HepG2 (cell line): ENCODE results near the gene CST5. TPM values are rescaled to one million over a fixed set of nuclear protein-coding genes. Genes with fewer than 3 reads are reported as not detected.

Source experiments
- ATAC-seq: fragments of 200-7000 bp; cut with Tn5 transposase; 3 replicates; pipeline ENCODE4 v1.9.1; 2020; ENCODE audit warnings: mild to moderate bottlenecking, moderate library complexity
- BruUV-seq: library from RNA; stranded (reverse); fragments of 400-500 nt; replicated peaks from 2 replicates; lab custom pipeline; 2021; lab: Mats Ljungman, UMichigan
- CTCF ChIA-PET: fragments of 300-600 bp; formaldehyde crosslinking; extraction: SDS; loops from one replicate; lab custom pipeline; 2021; ENCODE audit warnings: low total read pairs, inconsistent platforms, low intra/inter-chr PET ratio; lab: Yijun Ruan, JAX
- POLR2A ChIA-PET: fragments of 350-600 bp; sonication (Branson Sonifier 250); formaldehyde crosslinking; loops from one replicate; lab custom pipeline; 2020; ENCODE audit warnings: antibody characterized with exemption, inconsistent platforms; lab: Yijun Ruan, JAX
- DNase-seq: peaks from one replicate; pipeline ENCODE4 v3.0.0-alpha.2; 2015; ENCODE audit warnings: low spot score
- FAIRE-seq: peaks from 3 replicates; lab custom pipeline; 2011; peaks lifted over from hg19 to GRCh38; lab: Jason Lieb, UNC
- H2AFZ ChIP-seq: one replicate; pipeline ENCODE4 v1.6.1; 2011; ENCODE audit warnings: low read length, inconsistent platforms
- H3K27ac ChIP-seq: fragments of 300-600 bp; 3 replicates; pipeline ENCODE4 v1.8.0; 2011; ENCODE audit warnings: mixed run types, mild to moderate bottlenecking, mixed read lengths, low read length, inconsistent platforms; ENCODE audit not compliant: insufficient read depth; ENCODE audit errors: extremely low read length
- H3K27me3 ChIP-seq, 2 experiments: fragments of 200-600 bp in 1 of 2; 2 replicates in 1 of 2; 3 replicates in 1 of 2; pipeline versions ENCODE4 v1.6.0 to v1.8.0; 2011; ENCODE audit warnings: low read length in 2 of 2, mild to moderate bottlenecking in 2 of 2, moderate library complexity in 2 of 2, inconsistent platforms in 1 of 2; ENCODE audit not compliant: insufficient read depth in 2 of 2, control insufficient read depth in 1 of 2
- H3K36me3 ChIP-seq, 2 experiments: fragments of 200-600 bp in 1 of 2; replicated peaks in 1 of 2; 2 replicates in 1 of 2; 3 replicates in 1 of 2; pipeline versions ENCODE4 v1.5.1 to v1.8.0; 2011; ENCODE audit warnings: low read length in 2 of 2, inconsistent platforms in 1 of 2; ENCODE audit not compliant: insufficient read depth in 2 of 2, control insufficient read depth in 1 of 2
- H3K4me1 ChIP-seq: 2 replicates; pipeline ENCODE4 v1.5.1; 2012; ENCODE audit warnings: low read length, inconsistent platforms; ENCODE audit not compliant: insufficient read depth
- H3K4me2 ChIP-seq: 2 replicates; pipeline ENCODE4 v1.6.0; 2011; ENCODE audit warnings: low read depth, low read length, inconsistent platforms
- H3K4me3 ChIP-seq, 3 experiments: fragments of 200-600 bp in 1 of 3; sonication (generic), shearing (Covaris generic) in 1 of 3; replicated peaks in 1 of 3; 2 replicates each; pipeline ENCODE4 v1.5.1; 2011 to 2016; ENCODE audit warnings: low read length in 3 of 3, inconsistent platforms in 2 of 3, low read depth in 2 of 3, mild to moderate bottlenecking in 2 of 3, control low read depth in 1 of 3, mixed read lengths in 1 of 3; ENCODE audit not compliant: insufficient read depth in 1 of 3
- H3K79me2 ChIP-seq: one replicate; pipeline ENCODE4 v1.6.1; 2011; ENCODE audit warnings: low read length, inconsistent platforms; ENCODE audit not compliant: insufficient read depth
- H3K9ac ChIP-seq: 2 replicates; pipeline ENCODE4 v1.6.0; 2011; ENCODE audit warnings: mild to moderate bottlenecking, low read depth, low read length, inconsistent platforms; ENCODE audit not compliant: insufficient read depth
- H3K9me3 ChIP-seq: 2 replicates; pipeline ENCODE4 v1.5.1; 2012; ENCODE audit warnings: mild to moderate bottlenecking, low read length
- H4K20me1 ChIP-seq: 2 replicates; pipeline ENCODE4 v1.6.0; 2011; ENCODE audit warnings: inconsistent platforms, mild to moderate bottlenecking, low read length, moderate library complexity; ENCODE audit not compliant: insufficient read depth
- ATF7 ChIP-seq, 2 experiments: fragments of 450-650 bp in 1 of 2; sonication (generic) in 1 of 2; formaldehyde crosslinking in 1 of 2; IDR thresholded peaks; 2 replicates each; pipeline versions ENCODE4 v1.4.0 to v1.6.1; 2016 to 2020; ENCODE audit warnings: antibody characterized with exemption in 1 of 2, mild to moderate bottlenecking in 1 of 2, missing genetic modification reagents in 1 of 2
- CREB1 ChIP-seq, 2 experiments: fragments of 450-650 bp in 1 of 2; IDR thresholded peaks; 2 replicates each; pipeline ENCODE4 v1.6.1; 2016 to 2017; ENCODE audit warnings: control low read depth in 1 of 2, mild to moderate bottlenecking in 1 of 2, missing compliant biosample characterization in 1 of 2, missing genetic modification characterization in 1 of 2
- TBP ChIP-seq: sonication (generic); formaldehyde crosslinking; IDR thresholded peaks from 2 replicates; pipeline ENCODE4 v1.5.0; 2020; ENCODE audit warnings: missing genetic modification reagents
- ZNF44 ChIP-seq: sonication (generic); formaldehyde crosslinking; IDR thresholded peaks from 2 replicates; pipeline ENCODE4 v1.5.1; 2020; ENCODE audit warnings: mild to moderate bottlenecking, missing genetic modification reagents
- ZNF678 ChIP-seq: sonication (generic); formaldehyde crosslinking; IDR thresholded peaks from 2 replicates; pipeline ENCODE4 v1.4.0; 2020; ENCODE audit warnings: mild to moderate bottlenecking, missing genetic modification reagents
- WGBS: methylation state at CpG from one replicate; pipeline ENCODE4 v1.1.6; 2017; ENCODE audit warnings: low lambda C conversion rate; 5-methylcytosine and 5-hydroxymethylcytosine counted together
- in situ Hi-C: cut with HindIII; loops from 2 replicates; pipeline ENCODE4 v1.10.0; 2017; ENCODE audit warnings: low pct_unique_long_range_greater_than_20kb; ENCODE audit not compliant: extremely low pct_ligation_motif_present
- intact Hi-C: fragments of 100-400 bp; cut with micrococcal nuclease; formaldehyde crosslinking; loops from one replicate; pipeline ENCODE4 v1.10.0; 2022; ENCODE audit not compliant: unreplicated experiment
- polyA plus RNA-seq, 8 experiments: library from polyadenylated mRNA; depleted of rRNA in 3 of 8; stranded (reverse) in 7 of 8; unstranded in 1 of 8; fragments of >200 nt; fragmentation: Illumina TruSeq in 4 of 8; extraction: Trizol in 4 of 8; gene quantifications; 2 replicates each; pipeline versions ENCODE4 v1.2.1 to v1.2.3, GENCODE V29; 2011 to 2016; ENCODE audit warnings: low read depth in 4 of 8, missing spikeins in 1 of 8, mixed read lengths in 1 of 8; ENCODE audit not compliant: insufficient read depth in 1 of 8
- total RNA-seq, 5 experiments: library from RNA; depleted of rRNA; stranded (reverse); fragments of >200 nt; fragmentation: Illumina TruSeq; extraction: Trizol; gene quantifications; 2 replicates each; pipeline ENCODE4 v1.2.3, GENCODE V29; 2016; ENCODE audit warnings: low read depth in 1 of 5
- TF ChIP-seq, protein P1 (sequence below): sonication (generic); formaldehyde crosslinking; IDR thresholded peaks from 2 replicates; pipeline ENCODE4 v1.8.0; 2022; ENCODE audit warnings: mild to moderate bottlenecking, missing genetic modification reagents, moderate library complexity
- TF ChIP-seq, protein P2 (sequence below): sonication (generic); formaldehyde crosslinking; IDR thresholded peaks from 2 replicates; pipeline ENCODE4 v1.4.0; 2020; ENCODE audit warnings: mild to moderate bottlenecking, missing genetic modification reagents

The CST5 gene
- total and polyA plus RNA-seq, 2 of the 13 experiments (the other 11 are each of a cell fraction or from before 2014, with no cell fraction given), result 0.16 TPM; not detected in 1

DNA sequence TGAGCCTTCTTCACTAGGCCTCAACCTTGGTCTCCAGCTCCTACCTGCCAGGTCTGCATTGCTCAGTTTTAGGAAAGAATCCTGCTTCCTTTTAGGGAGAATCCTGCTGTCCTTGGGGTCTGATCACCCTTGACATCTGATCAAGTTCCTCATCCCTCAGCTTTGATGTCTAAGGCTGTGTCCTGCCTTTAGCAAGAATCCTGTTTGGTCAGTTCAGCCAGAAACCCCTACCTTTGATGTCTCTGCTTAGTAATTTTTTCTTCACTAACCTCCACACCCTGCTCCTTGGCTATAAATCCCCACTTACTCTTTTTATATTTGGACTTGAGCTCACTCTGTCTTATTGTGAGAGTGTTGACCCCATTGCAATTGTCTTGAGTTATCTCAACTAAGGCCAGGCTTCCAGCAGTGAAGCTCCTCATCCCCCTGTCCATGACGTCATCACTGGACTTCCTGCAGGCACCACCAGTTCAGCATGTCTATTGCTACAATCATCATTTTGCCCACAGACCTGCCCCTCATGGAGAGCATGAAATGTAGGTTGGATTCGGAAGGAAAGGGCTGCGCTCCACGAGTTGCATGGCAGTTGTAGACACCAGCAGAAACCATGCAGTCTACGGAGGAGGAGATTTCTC, 4.7 kb upstream of the CST5 start:
- Histone ChIP-seq H3K9ac (no peak overlapping the region), H3K4me1 (peaks cover 17% of the 10 kb centered on the region), H3K4me2 (no peak overlapping the region), H3K79me2 (no peaks in the 10 kb centered on the region), H3K9me3 (no peaks in the 10 kb centered on the region), H4K20me1 (no peaks in the 10 kb centered on the region), H3K27ac (no peak overlapping the region), H3K4me3 (no peak overlapping the region), H3K36me3 (no peaks in the 10 kb centered on the region), H3K27me3 (0 out of 5 replicates have a peak, but pooled peaks cover 0 to 1% of the 10 kb centered on the region in 2 experiments), H2AFZ (no peak overlapping the region)
- ChIA-PET CTCF (no interaction called here), POLR2A (no interaction called here)
- TF ChIP-seq ZNF44 (CRISPR knock-in tag) (no peak), ATF7 (IDR thresholded peaks at IDR 0.05) (peak; percentile 100), ATF7 (CRISPR knock-in tag; IDR thresholded peaks at IDR 0.05) (no peak), ZNF678 (no peak), TBP (no peak), CREB1 (IDR thresholded peaks at IDR 0.05) (peak; percentile 99), CREB1 (CRISPR knock-in tag; IDR thresholded peaks at IDR 0.05) (no peak)
- TF ChIP-seq, protein P1, sequence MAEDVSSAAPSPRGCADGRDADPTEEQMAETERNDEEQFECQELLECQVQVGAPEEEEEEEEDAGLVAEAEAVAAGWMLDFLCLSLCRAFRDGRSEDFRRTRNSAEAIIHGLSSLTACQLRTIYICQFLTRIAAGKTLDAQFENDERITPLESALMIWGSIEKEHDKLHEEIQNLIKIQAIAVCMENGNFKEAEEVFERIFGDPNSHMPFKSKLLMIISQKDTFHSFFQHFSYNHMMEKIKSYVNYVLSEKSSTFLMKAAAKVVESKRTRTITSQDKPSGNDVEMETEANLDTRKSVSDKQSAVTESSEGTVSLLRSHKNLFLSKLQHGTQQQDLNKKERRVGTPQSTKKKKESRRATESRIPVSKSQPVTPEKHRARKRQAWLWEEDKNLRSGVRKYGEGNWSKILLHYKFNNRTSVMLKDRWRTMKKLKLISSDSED (CRISPR knock-in tag), result no peak
- TF ChIP-seq, protein P2, sequence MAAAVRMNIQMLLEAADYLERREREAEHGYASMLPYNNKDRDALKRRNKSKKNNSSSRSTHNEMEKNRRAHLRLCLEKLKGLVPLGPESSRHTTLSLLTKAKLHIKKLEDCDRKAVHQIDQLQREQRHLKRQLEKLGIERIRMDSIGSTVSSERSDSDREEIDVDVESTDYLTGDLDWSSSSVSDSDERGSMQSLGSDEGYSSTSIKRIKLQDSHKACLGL (CRISPR knock-in tag), result no peak
- FAIRE-seq (no peak), DNase-seq (no peak), ATAC-seq (no peak)
- in situ Hi-C loops, result no loop called here
- no TSS peak for BruUV-seq
- intact Hi-C loops, result no loop called here
- WGBS, result 35% methylated on average over 5 of the region's 5 CpGs
